ENCODE results near the gene FRK.
"Not testable (repeated sequence)": the region's sequence is repeated elsewhere in the genome, so short reads cannot be mapped to it uniquely, and the experiment has no call there.

FRK gene, protein sequence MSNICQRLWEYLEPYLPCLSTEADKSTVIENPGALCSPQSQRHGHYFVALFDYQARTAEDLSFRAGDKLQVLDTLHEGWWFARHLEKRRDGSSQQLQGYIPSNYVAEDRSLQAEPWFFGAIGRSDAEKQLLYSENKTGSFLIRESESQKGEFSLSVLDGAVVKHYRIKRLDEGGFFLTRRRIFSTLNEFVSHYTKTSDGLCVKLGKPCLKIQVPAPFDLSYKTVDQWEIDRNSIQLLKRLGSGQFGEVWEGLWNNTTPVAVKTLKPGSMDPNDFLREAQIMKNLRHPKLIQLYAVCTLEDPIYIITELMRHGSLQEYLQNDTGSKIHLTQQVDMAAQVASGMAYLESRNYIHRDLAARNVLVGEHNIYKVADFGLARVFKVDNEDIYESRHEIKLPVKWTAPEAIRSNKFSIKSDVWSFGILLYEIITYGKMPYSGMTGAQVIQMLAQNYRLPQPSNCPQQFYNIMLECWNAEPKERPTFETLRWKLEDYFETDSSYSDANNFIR

DNA sequence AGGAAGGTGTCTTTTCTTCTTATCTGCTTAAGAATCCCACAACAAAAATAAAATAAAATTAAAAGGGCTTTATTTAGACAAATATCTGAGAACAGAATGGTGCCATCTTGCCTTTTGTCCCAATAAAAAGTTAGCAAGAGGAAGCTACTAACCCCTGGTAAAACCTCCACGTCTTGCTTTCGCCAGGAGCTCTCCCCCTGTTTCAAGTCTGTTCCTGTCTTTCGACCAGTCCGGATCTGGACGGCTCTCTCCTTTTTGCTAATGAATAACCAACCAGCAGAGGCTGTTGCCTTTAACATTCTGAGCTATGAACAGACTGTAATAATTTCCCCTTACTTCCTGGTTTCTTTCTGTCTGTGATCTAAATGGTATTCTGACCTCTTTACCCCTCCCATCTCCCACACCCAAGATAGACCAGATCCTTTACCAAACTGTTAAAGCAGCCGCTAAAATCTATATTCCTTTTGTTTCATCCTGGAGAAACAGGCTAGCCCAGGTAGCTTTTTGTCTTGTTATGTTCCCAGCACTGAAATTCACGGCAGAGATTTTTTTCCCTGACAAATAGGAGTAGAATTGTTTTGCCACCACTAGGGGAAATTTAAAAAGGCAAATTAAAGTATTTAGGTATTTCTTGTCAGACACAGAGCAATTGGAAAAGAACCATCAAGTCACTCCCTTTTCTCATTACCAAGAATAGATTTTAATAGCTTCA lies at the start of gene FRK:
Gene FRK (minus strand): TSS at position 320 of the 712 bp plus-strand sequence. CDS start 580 bp downstream, outside the sequence.
- no peak for DNase-seq (ENCODE audit: low read depth in 1 of 2, low spot score in 1 of 2)

DNA sequence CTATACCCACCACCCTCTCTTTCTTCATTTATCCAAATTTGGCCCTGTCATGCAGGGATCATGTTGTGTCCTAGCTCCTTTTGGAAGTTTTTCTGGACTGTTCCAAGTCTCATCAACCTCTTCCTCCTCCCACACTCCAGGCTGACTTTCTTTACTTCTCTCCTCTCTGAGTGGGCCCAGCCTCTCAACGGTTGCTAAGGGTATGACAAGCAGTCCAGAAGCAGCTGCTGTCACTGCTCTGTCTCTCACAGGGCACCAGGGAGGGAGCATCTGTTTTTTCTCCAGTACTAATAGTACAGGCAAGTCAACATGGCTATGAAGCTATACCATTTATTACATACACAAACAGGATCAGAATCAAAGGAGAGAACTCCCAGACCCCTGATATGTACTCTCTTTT lies 48.1 kb upstream of the FRK start:
- DNase-seq (ENCODE audit: low read depth in 1 of 2, low spot score in 1 of 2): no peak

DNA sequence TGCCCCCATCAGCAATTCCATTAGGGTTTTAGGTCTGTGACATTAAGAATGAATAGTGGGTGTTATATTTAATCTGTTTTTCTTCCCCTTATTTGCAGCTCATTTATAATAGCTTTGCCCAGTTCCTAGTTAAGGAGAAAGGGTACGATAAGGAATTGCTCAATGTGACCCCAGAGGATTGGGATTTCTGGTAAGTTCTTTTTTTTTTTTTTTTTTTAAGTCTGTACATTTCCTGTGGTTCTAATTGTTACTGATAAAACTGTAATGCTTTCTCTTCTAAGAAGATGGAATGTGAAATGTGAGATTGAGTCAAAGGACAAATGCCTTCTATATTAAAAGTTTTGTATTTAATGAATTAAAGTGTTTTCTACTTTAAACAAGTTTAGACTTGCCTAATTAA lies 45.5 kb upstream of the FRK start:
- no peak for DNase-seq (ENCODE audit: low read depth in 1 of 2, low spot score in 1 of 2)

DNA sequence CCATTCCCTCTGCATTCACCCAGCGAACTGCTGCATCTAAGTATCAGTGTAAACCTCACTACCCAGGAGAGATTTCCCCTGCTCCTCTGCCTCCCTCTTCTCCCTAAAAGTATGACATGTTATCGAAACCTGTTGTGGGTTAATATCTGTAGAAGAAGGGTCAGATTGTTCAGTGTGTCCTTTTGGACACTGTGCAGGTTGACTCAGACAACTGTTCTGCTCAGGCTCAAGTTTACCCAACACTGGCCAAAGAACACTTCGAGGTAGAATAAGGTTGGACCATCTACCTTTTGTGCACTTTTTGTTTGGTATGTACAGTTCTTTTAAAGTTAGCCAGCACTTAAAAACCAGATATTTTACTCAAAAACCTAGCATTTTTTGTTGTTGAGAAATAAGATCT lies 44.6 kb upstream of the FRK start:
- no peak for DNase-seq (ENCODE audit: low read depth in 1 of 2, low spot score in 1 of 2)

DNA sequence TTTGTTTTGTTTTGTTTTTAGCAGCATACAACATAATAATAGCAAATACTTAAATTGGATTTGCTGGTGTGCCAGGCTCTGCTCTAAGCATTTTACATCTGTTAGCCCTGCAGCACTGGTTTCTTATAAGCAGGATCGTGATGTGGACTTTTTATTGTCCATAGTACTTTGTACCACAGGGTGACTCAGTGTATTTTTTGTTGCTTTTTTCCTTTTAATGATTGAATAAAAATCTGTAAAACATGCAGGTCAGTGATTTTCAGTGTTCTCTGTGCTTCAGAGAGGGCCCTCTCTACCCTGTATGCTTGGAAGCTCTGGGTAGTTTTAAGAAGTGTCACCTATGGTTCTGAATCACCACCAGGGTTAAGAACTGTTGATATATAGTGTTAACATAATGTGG lies 43.9 kb upstream of the FRK start:
- no peak for DNase-seq (ENCODE audit: low read depth in 1 of 2, low spot score in 1 of 2)

DNA sequence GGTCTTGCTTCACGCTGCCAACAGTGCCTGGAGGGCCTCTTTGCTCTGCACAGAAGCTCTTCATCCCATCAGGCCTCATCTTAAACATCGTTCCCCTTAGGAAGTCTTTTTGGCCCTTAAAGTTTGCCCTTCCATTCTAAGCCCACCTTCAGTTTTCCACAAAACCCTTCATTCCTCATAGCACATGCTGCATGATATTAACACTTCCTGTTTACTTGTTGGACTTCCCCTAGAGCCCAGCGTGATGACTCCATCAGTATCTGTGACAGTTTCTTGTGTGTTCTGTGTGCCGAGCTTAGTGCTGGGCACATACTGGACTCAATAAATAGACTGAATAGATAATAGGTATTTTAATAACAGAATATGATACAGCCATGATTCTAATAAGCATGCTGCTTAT lies 42.2 kb upstream of the FRK start:
- DNase-seq (ENCODE audit: low read depth in 1 of 2, low spot score in 1 of 2): no peak

DNA sequence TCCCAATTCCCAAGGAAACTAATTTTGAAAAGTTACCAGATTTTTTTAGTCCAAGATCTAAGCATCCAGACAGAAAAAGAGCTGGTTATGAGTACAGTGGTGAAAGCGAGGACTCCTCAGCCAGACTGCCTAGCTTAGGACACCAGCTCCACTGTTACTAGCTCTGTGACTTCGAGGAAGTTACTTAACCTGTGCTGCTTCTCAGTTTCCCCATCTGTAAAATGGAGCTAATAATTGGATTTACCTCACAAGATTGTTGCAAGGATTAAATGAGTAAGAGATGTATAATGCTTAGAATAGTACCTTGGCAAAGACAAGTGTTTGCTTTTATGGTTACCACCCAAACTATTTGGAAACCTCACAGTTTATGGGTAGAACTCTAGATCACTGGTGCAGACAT lies 41.1 kb upstream of the FRK start:
- DNase-seq (ENCODE audit: low read depth in 1 of 2, low spot score in 1 of 2): no peak

DNA sequence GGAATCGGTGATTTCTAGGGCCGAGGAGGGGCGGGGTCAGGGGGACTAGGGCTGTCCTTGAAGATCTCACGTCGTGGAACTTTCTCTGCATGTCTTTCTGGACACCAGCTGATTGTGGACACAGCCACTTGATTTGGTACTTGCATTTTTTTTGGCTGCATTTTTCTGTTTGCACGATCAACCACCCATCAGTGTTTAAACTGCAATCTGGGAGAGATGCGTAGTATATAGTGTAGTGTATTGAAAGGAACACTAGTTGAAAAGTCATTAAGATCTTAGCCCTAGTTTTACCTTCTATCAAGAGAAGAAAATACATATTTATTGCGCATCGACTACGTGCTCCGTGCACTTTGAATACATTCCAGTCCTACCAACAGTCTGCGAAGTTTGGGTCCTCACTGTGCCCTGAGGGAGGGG lies 40.6 kb upstream of the FRK start:
- DNase-seq (ENCODE audit: low read depth in 1 of 2, low spot score in 1 of 2): peak in 1 of 2 donors; percentile 46

DNA sequence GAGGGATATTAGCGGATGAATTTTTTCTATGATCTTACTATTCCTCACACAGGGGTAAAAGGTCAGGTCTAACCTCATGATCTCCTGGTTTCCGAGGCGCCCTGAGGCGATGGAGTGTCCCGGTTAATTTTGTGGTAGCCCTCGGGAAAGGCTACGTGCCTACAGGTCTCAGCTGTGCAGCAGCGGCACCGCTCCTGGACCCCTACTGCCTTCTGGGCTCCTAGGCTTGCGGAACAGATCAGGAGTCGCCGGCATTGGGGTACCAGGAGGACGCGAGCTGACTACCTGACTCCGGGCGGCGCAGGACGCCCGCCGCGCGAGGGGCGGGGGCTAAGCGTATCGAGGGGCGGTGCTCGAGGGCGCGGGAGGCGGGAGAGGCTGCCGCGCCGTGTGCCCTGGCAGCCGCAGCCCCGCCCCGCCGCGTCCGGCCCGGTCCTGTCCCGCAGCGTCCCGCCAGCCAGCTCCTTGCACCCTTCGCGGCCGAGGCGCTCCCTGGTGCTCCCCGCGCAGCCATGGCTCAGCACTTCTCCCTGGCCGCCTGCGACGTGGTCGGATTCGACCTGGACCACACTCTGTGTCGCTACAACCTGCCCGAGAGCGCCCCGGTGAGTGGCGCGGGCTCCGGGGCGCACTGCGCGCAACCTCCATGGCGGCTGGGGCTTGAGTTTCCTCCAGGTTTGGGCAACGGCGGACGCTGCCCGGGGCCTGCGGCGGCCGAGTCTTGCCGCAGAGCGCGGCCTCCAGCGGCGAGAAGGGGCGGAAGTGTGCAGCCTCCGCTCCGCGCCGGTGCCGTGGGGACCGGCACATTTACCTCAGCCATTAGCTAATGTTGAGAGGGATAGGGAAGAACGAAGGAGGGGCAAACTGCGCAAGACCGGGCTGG lies 40.0 kb upstream of the FRK start, which contains the start of gene NT5DC1:
Gene NT5DC1 (plus strand): TSS at position 435 of the 883 bp plus-strand sequence. CDS start 78 bp downstream, at position 513.
- DNase-seq (ENCODE audit: low read depth in 1 of 2, low spot score in 1 of 2): peak; percentile 71 to 76

DNA sequence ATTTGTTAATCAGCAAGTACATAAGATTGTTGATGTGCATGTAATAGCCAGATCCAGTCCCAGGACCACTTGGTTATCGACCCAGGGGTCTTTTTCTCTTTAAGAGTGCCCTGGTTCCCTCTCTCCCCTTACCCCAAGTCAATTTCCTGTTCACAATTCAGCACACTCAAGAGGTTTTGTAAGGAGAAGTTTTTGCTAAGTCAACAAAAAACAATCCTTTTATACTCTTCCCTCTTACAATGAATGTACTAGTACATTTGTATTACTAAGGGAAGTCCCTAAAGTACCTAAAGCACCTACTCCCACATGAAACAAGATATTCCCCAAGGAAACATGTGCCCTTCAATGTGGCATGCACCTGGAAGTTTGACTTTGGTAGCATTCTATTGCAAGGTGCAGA lies 38.3 kb upstream of the FRK start:
- DNase-seq (ENCODE audit: low read depth in 1 of 2, low spot score in 1 of 2): no peak

DNA sequence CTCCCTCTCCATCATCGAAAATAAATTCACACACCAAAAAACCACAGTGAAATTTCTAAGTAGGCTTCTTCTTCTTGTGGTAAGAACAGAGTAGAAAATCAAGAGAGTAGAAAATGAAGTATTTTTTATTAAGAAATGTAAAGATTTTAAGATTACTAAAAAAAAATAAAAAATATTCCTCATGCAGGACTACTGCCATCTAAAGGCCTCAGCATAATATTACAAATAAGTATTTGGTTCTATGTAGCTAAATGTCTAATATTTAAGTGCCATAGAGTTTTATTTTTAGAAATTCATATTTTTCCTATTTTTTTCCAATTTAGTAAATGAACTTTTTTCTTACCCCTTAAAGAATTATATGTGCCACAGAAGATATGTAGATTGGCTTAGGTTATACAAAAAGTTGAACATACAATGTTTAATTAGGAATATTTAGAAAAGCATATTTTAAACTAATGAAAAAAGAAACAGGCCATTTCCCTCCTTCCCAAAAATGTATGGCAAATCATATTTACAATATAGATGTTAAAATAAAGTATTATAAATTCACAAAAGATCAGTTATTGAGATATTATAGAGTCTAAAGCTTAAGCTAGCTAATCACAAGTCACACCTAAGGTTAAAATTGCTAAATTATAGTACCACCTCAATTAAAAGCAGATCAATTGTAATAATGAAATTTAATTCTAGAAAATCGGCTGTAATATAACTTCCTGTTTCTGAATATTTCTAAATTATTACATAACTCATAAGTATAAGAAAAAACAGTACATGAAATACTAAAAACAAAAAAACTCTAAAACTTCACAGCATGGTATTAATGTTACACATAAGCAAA lies 36.5 kb upstream of the FRK start:
- DNase-seq (ENCODE audit: low read depth in 1 of 2, low spot score in 1 of 2): no peak

DNA sequence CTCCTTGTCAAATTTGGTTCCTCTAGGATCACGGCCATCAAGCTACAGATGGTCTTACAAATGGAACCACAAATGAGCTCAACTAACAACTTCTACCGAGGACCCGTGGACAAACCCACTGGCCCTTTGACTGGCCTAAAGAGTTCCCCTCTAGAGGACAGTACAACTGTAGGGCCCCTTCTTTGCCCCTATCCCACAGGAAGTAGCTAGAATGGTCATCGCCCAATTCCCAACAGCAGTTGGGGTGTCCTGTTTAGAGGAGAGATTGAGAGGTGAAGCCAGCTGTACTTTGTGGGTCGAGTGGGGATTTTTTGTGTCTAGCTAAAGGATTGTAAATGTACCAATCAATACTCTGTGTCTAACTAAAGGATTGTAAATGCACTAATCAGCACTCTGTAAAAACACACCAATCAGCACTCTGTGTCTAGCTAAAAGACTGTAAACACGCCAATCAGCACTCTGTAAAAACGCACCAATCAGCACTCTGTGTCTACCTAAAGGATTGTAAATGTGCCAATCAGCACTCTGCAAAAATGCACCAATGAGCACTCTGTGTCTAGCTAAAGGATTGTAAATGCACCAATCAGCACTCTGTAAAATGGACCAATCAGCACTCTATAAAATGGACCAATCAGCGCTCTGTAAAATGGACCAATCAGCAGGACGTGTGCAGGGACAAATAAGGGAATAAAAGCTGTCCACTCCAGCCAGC lies 35.5 kb upstream of the FRK start:
- not testable (repeated sequence) for DNase-seq (ENCODE audit: low read depth in 1 of 2, low spot score in 1 of 2)

DNA sequence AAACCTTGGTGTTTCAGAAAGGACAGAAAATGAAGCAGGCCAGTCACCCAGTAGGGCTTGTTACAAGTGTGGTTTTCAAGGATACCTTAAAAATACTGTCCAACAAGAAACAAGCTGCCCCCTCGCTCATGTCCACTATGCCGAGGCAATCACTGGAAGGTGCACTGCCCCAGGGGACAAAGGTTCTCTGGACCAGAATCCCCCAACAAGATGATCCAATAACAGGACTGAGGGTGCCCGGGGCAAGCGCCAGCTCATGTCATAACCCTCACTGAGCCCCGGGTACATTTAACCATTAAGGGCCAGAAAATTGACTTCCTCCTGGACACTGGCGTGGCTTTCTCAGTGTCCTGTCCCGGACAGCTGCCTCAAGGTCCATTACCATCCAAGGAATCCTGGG lies 33.4 kb upstream of the FRK start:
- DNase-seq (ENCODE audit: low read depth in 1 of 2, low spot score in 1 of 2): no peak

DNA sequence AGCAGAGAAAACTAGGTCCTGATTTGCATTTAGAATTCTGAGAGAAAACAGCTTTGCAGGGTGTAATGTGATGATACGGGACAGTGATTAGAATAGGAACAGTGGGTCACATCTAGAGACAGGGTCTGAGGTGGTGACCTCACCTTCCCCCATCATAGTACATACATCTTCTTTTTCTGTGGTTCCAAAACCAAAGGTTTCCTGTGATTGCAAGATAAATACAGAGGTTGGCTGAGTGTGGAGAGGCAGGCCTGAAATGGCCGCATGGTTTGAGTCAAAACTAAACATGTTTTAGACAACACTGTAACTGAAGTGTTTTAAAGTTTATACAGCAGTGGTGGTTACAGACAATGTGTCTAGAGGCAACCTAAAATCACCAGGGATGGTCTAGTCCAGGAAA lies 29.6 kb upstream of the FRK start:
- DNase-seq (ENCODE audit: low read depth in 1 of 2, low spot score in 1 of 2): no peak

DNA sequence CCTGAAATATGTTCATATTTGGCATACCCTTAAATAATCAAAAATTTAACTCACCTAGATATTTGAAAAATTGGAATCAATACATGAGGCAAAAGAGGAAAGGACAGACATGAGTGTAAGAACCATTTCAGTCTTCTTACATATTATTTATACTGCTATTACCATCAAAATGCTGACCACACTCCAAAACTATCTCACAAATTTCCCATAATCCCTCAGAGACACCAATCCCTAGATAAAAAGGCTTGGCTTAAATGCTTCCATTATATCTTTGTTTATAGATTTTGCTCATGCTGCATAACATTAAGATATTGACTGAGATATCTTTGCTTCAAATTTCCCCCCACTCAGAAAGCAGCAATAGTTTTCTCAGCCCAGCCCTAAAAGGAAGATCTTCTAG lies 28.3 kb upstream of the FRK start:
- no peak for DNase-seq (ENCODE audit: low read depth in 1 of 2, low spot score in 1 of 2)

DNA sequence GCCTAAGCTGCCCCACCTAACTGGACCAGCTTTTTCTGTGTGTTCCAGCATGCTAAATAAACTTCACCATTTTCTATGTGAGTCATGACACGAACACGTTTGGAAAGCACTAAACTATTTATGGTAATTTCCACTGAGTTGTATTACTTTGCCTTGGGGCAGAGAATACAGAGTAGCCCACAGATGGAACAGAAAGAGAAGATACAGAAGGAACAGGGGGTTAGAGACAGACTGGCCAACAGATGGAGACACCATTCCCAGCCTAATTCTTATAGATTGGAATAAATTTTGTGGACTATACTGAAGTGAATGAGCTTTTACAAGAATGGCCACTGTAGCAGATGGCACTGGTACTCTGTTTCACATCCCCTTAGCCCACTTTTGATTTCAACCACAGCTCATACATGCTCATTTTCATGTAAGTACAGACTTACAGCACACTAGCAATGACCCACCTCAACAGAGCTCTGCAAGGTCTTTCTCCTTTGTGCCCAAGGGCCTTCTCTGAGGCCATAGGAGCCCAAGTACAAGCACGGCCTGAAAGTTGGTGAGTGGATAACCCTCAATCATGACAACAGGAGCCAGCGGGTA lies 26.8 kb upstream of the FRK start:
- no peak for DNase-seq (ENCODE audit: low read depth in 1 of 2, low spot score in 1 of 2)

DNA sequence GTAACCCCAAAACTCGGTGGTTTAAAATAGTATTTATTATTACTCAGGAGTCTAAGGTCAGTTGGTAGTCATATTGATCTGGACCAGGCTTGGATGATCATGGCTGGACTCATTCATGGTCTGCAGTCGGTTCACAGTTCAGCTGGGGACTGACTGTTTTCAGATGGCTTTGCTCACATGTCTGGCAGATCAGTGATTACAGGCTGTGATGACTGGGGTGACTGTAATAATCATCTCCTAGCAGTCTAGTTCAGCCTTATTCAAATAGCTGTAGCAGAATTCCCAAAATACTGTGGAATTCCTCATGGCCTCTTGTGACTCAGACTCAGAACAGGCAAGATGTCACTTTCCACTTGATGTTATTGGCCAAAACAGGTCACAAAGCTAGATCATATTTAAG lies 23.6 kb upstream of the FRK start:
- no peak for DNase-seq (ENCODE audit: low read depth in 1 of 2, low spot score in 1 of 2)

DNA sequence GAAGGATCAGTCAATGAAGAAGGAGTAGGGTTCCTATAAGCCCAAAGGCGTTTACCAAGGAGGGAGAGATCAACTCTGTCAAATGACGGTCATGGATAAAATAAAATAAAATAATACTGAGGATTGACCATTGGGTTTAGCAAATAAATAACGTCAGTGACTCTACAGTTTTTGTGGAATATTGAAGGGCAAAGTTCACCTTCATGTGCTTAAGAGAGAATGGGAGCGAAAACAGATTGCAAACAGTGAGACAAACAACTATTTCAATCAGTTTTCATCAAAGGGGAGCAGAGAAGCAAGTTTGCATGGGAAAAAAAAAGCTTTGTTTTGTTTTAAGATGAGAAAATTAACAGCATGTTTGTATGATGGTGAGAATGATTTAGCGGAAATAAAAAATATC lies 22.4 kb upstream of the FRK start:
- DNase-seq (ENCODE audit: low read depth in 1 of 2, low spot score in 1 of 2): no peak

DNA sequence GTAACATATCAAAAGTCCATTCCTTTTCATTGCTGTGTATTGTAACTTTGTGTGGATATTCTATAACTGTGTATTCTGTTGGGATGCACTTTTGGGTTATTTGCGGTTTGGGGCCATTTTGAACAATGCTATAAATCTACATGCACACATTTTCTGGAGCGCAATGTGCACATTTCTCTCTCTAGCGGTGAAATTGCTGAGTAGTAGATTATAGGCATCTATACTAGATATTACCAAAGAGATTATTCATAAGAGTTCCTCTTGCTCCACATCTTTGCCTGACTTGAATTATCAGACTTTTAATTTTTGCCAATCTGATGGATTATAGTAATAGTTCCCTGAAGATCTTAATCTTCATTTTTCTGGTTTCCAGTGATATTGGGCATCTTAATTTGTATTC lies 18.3 kb upstream of the FRK start:
- no peak for DNase-seq (ENCODE audit: low read depth in 1 of 2, low spot score in 1 of 2)
